GM21619 (cell line): ENCODE data around the gene CALD1.

ENCODE experiments used
- ATAC-seq: cut with Tn5 transposase; IDR thresholded peaks from one replicate; pipeline ENCODE4 v1.9.1; 2021; ENCODE audit not compliant: unreplicated experiment

Gene CALD1

DNA sequence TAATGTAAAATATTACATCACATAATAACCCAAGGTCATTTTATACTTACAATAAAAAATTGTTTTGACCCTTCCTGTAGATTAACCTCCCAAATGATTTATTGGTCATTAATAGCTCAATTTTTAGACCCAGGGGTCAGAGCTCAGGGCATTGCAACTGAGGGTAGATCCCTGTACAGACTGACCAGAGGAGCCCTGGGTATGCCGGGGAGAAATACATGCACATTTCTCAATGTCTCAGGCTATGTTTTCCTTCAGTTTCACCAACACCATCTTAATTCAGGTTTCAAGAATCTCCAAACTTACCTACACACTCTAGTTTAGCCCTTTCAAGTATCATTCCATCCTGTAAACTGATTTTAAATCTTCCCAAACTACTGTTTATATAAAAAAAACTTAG is 46.2 kb downstream of the CALD1 start:
- ATAC-seq: no peak

DNA sequence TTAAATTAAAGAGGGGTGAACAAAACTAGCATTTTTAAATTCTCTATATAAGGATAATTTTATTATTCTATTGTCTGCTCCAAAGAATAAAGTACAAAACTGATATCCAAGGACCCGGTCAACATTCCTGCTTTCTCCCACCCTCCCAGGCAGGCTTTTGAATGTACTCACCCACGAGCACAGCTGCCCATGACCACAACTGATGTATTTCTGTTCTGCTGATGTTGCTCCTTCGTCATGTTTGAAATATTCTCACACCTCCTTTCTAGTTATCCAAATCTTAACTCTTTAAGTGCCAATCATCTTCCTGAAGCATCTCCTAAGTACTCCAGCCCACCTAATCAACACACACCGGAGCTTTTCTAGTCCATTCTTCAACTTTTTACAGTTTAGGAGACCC is 46.7 kb downstream of the CALD1 start:
- ATAC-seq: no peak

- ATAC-seq: no peak
Measured at GRCh38 chr7:134827436-134827835, 48.0 kb downstream of the CALD1 start.

- no peak for ATAC-seq
Measured at GRCh38 chr7:134827889-134828288, 48.5 kb downstream of the CALD1 start.

- no peak for ATAC-seq
Measured at GRCh38 chr7:134828361-134828760, 48.9 kb downstream of the CALD1 start.

DNA sequence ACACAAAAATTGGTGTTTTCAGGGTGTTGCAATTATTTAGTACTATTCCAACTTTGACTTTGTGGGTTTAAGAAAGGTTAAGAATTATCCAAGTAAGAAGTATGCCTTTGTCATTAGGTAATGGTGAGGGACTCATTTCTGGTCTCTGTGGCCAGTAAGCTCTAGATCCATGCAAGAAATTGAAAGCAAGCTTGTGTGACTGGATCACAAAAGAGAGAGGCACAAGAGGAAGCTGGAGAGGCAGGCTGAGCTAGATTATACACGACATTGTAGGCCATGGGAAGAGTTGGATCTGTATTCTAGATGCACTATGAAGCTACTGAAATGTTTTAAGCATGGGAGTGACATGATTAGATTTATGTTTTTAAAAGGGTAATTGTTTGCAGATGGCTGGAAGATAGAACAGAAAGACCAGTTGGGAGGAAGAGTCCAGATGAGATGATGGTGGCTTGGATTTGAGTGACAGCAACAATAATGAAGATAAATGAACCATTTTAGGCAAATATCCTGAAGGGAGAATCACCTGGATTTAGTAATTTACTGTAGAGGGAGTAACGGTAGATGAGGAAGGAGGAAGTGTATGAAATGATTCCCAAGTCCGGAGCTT is 50.0 kb downstream of the CALD1 start:
- ATAC-seq: no peak

DNA sequence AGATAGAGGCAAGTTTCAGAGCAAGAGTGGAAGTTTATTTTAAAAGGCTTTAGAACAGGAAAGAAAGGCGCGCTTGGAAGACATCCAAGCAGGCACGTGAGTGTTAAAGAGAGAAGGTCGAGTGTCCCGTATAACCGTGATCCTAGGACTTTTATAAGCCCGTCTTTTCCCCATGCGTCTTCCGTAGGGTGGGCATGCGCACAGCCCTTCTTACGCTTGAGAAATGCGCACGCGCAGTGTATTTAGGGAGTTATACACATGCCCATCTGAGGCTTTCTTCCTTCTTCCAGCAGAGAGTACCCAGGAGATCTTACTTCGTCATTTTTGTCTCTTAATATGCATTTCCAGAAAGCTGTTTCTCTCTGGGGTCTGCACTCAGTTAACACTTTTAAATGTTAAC is 52.4 kb downstream of the CALD1 start:
- ATAC-seq: no peak

DNA sequence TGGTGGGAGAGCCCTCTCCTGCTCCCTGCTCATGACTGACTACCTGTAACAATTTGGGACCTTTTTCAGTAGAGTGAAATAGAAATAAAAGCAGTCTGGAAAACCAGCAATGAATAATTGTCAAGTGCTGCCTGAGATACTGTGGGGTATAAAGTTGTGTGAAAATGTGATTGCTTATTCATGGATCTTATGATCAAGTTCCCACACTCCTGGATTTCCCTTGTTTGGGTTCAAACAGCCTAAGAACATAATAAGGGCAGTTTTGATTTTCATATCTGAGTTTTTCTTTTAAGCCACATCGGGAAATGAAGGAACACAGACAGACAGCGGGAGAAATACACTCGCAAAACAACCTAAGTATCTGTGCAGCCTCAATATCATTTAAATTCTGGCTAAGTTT is 52.9 kb downstream of the CALD1 start:
- no peak for ATAC-seq

GRCh38 chr7:134834689-134835462 is 55.4 kb downstream of the CALD1 start:
- no peak for ATAC-seq

GRCh38 chr7:134835463-134835823 is 56.0 kb downstream of the CALD1 start:
- ATAC-seq: no peak

DNA sequence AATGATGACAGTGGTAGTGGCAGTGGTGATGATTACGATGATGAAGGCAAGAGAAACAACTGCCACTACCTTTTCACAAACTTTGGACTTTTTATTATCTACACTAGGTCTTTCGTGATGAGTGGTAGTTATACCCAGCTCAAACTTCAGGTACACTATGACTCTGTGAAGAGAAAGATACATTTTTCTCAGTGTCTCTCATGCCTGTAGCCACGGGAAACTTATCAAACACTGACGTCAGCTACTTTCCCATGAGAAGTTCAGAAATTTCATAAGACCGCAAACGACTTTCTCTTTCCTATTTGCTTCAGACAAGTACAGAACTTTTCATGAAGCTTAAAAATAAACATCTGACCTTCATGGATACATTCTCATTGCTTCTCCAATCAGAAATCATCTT is 57.0 kb downstream of the CALD1 start:
- no peak for ATAC-seq

GRCh38 chr7:134839298-134839697 is 59.9 kb downstream of the CALD1 start:
- ATAC-seq: no peak

DNA sequence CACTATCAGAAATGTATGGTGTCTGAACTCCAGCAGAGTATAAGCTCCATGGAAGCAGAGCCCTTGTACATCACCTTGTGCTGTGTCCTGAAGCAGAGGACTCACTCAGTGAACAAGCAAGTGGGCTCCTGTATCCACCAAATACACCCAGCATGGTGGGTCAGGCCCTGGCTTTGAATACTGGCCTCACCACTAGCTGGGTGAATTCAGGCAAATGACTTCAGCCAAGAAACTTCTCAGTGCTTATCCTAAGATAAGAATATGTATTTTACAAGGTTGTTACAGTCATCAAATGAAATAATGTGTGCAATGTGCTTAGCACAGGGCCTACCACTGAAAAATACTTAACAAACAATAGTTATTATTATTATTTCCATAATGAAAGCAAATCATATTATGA is 62.6 kb downstream of the CALD1 start:
- ATAC-seq: no peak

DNA sequence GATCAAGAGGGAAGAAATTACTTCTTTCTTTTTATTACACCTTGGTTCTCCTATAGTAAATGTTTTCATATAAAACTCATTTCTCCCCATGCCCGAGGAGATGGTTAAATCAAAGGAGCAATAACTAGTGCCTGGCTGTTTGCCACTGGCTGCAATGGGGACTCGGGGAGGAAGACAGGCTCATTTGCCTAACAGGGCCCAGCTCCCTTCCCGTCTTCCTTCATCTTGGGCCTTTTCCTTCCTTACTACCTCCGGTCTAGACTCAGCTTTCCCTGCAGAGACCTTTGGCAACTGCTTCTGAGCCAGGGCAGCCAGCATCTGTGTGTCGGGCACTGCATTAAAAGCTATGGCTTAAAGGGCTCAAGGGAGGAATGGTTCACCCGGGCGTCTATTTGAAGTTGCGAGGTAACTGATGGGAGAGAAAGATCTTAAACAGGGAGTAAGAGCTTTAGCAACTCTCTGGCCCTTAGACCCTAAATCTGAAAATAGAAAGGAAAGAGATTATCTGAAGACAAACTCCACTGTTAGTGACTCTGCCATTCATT is 63.5 kb downstream of the CALD1 start:
- no peak for ATAC-seq

- ATAC-seq: no peak
Measured at GRCh38 chr7:134844200-134844599, 64.8 kb downstream of the CALD1 start.

- ATAC-seq: no peak
Measured at GRCh38 chr7:134845461-134845860, 66.0 kb downstream of the CALD1 start.

GRCh38 chr7:134847851-134848588 is 68.6 kb downstream of the CALD1 start:
- ATAC-seq: no peak

GRCh38 chr7:134850066-134850465 is 70.6 kb downstream of the CALD1 start:
- no peak for ATAC-seq

- ATAC-seq: no peak
Measured at GRCh38 chr7:134851141-134851540, 71.7 kb downstream of the CALD1 start.

DNA sequence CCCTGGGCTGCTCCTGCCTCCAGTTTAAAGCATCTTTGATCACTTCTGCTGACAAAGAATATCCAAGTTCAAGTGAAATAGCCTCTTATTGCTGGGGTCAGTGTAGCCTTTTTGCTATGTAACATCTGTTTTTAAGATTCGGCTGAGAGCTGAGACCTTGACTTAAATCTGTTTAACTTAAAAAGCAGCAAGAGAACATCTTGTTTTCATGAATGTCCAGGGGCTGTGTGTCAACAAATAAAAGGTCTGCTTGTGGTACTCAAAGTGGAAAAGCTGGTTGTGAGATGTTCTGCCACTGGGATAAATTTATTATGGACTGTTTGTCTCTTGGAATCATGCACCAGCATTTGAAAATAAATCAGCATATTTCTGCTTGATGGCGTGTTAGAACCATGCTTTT is 73.2 kb downstream of the CALD1 start:
- ATAC-seq: no peak

DNA sequence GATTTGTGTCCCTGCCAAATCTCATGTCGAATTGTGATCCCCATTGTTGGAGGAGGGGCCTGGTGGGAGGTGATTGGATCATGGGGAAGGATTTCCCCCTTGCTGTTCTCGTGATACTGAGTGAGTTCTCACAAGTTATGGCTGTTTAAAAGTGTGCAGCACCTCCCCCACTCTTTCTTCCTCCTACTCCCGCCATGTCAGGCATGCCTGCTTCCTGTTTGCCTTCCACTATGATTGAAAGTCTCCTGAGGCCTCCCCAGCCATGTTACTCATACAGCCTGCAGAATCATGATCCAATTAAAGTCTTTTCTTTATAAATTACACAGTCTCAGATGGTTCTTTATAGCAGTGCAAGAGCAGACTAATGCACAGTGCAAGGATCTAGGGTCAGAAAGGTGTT is 75.4 kb downstream of the CALD1 start:
- no peak for ATAC-seq

- no peak for ATAC-seq
Measured at GRCh38 chr7:134855442-134855841, 76.0 kb downstream of the CALD1 start.
